B cell (primary cell): ENCODE measurements around the gene CDC42BPG. TPM values are rescaled to one million over a fixed set of nuclear protein-coding genes. Genes with fewer than 3 reads are reported as not detected.
A peak's percentile ranks its signal among the peaks of the same experiment; 100 is the strongest.

Experiments used
- ATAC-seq: fragments of 200-7000 bp; cut with Tn5 transposase; one replicate; pipeline ENCODE4 v1.10.0; 2021; ENCODE audit warnings: low read depth, mild to moderate bottlenecking, moderate number of reproducible peaks, moderate library complexity
- CTCF ChIA-PET: fragments of 350-600 bp; sonication (Branson Sonifier 250); formaldehyde crosslinking; loops from one replicate; lab custom pipeline; 2021; ENCODE audit warnings: antibody characterized with exemption, inconsistent platforms; lab: Charles Lee
- POLR2A ChIA-PET: fragments of 350-600 bp; sonication (Branson Sonifier 250); formaldehyde crosslinking; loops from one replicate; lab custom pipeline; 2021; ENCODE audit warnings: antibody characterized with exemption; lab: Charles Lee
- DNase-seq: peaks from one replicate; pipeline ENCODE4 v3.0.0; 2013
- H2AFZ ChIP-seq: 2 replicates; pipeline ENCODE4 v1.6.1; 2012; ENCODE audit warnings: mild to moderate bottlenecking, low read depth, low read length; ENCODE audit not compliant: insufficient read depth, poor library complexity, severe bottlenecking
- H3K27ac ChIP-seq, 2 donors: 1 replicate in 1 of 2; 2 replicates in 1 of 2; pipeline ENCODE4 v1.5.1; 2012 to 2013; ENCODE audit warnings: low read length in 2 of 2, mild to moderate bottlenecking in 2 of 2, moderate library complexity in 1 of 2
- H3K27me3 ChIP-seq, 4 experiments: fragments of 200-600 bp in 1 of 4; sonication (generic) in 1 of 4; replicated peaks in 1 of 4; 1 replicate in 2 of 4; 2 replicates in 2 of 4; pipeline versions ENCODE4 v1.6.1 to v1.7.0; 2013 to 2016; ENCODE audit warnings: low read length in 3 of 4, mild to moderate bottlenecking in 2 of 4, mixed read lengths in 1 of 4, moderate library complexity in 1 of 4; ENCODE audit not compliant: insufficient read depth in 4 of 4, control insufficient read depth in 3 of 4; ENCODE audit errors: control extremely low read depth in 1 of 4
- H3K36me3 ChIP-seq, 2 experiments: replicated peaks in 1 of 2; 1 replicate in 1 of 2; 2 replicates in 1 of 2; pipeline versions ENCODE4 v1.6.1 to v1.7.1; 2013; ENCODE audit warnings: low read length in 1 of 2; ENCODE audit not compliant: insufficient read depth in 2 of 2, control insufficient read depth in 1 of 2; ENCODE audit errors: control extremely low read depth in 1 of 2, extremely low read depth in 1 of 2
- H3K4me1 ChIP-seq, 2 donors: fragments of 200-600 bp in 1 of 2; sonication (generic) in 1 of 2; 1 replicate in 1 of 2; 2 replicates in 1 of 2; pipeline versions ENCODE4 v1.5.1 to v1.6.1; 2013 to 2017; ENCODE audit warnings: low read length in 2 of 2; ENCODE audit not compliant: control insufficient read depth in 2 of 2, insufficient read depth in 2 of 2
- H3K4me2 ChIP-seq: replicated peaks from 2 replicates; pipeline ENCODE3; 2012; ENCODE audit warnings: mild to moderate bottlenecking, low read depth, low read length; ENCODE audit not compliant: poor library complexity, severe bottlenecking
- H3K4me3 ChIP-seq, 5 experiments: fragments of 200-600 bp in 1 of 5; sonication (generic) in 1 of 5; 1 replicate in 3 of 5; 2 replicates in 2 of 5; pipeline versions ENCODE4 v1.5.1 to v1.7.0; 2011 to 2016; ENCODE audit warnings: low read length in 4 of 5, mild to moderate bottlenecking in 4 of 5, low read depth in 2 of 5, control low read depth in 1 of 5, moderate library complexity in 1 of 5; ENCODE audit not compliant: insufficient read depth in 1 of 5; ENCODE audit errors: control extremely low read depth in 1 of 5, extremely low read depth in 1 of 5
- H3K79me2 ChIP-seq: fragments of 200-600 bp; sonication (generic); one replicate; pipeline ENCODE4 v1.6.0; 2016; ENCODE audit warnings: low read length; ENCODE audit not compliant: control insufficient read depth, insufficient read depth
- H3K9ac ChIP-seq: fragments of 200-600 bp; sonication (generic); 2 replicates; pipeline ENCODE4 v1.6.1; 2017; ENCODE audit warnings: mild to moderate bottlenecking, low read length, moderate library complexity
- H3K9me3 ChIP-seq, 3 donors: one replicate each; pipeline versions ENCODE4 v1.6.1 to v1.7.1; 2013; ENCODE audit warnings: low read length in 2 of 3; ENCODE audit not compliant: control insufficient read depth in 2 of 3, insufficient read depth in 1 of 3; ENCODE audit errors: control extremely low read depth in 1 of 3
- H4K20me1 ChIP-seq: 2 replicates; pipeline ENCODE4 v1.6.0; 2012; ENCODE audit warnings: mild to moderate bottlenecking, low read length; ENCODE audit not compliant: insufficient read depth, control insufficient read depth, poor library complexity, severe bottlenecking
- H3K27ac Mint-ChIP-seq: one replicate; pipeline ENCODE4 v1.8.0; 2021; ENCODE audit warnings: mixed read lengths
- H3K27me3 Mint-ChIP-seq: one replicate; pipeline ENCODE4 v1.8.0; 2021; ENCODE audit warnings: mixed read lengths
- H3K4me1 Mint-ChIP-seq: one replicate; pipeline ENCODE4 v1.8.0; 2021; ENCODE audit warnings: mixed read lengths
- H3K4me3 Mint-ChIP-seq: one replicate; pipeline ENCODE4 v1.8.0; 2021; ENCODE audit warnings: mixed read lengths
- H3K9me3 Mint-ChIP-seq: one replicate; pipeline ENCODE4 v1.8.0; 2022; ENCODE audit warnings: mixed read lengths; ENCODE audit not compliant: insufficient read depth
- CTCF ChIP-seq: fragments of 200-600 bp; IDR thresholded peaks from one replicate; pipeline ENCODE4 v1.8.0; 2022; ENCODE audit warnings: antibody characterized with exemption, mild to moderate bottlenecking
- EZH2 ChIP-seq: IDR thresholded peaks from 2 replicates; pipeline ENCODE4 v1.6.1; 2012; ENCODE audit warnings: borderline replicate concordance, low read depth, mild to moderate bottlenecking, moderate library complexity, low read length; ENCODE audit not compliant: insufficient read depth, poor library complexity, severe bottlenecking
- WGBS: methylation state at CpG from one replicate; pipeline ENCODE4 v1.1.5; 2013; ENCODE audit warnings: missing lambda C conversion rate; ENCODE audit not compliant: insufficient coverage; 5-methylcytosine and 5-hydroxymethylcytosine counted together
- intact Hi-C: fragments of 100-400 bp; cut with micrococcal nuclease; formaldehyde crosslinking; loops from one replicate; pipeline ENCODE4 v1.10.0; 2022
- polyA plus RNA-seq: library from polyadenylated mRNA; depleted of rRNA; stranded (reverse); fragments of >200 nt; gene quantifications from 2 replicates; pipeline ENCODE4 v1.2.3, GENCODE V29; 2012
- total RNA-seq, 2 donors: library from RNA; stranded (reverse); fragments of 120-200 nt in 1 of 2; gene quantifications; 1 replicate in 1 of 2; 2 replicates in 1 of 2; pipeline versions ENCODE4 v1.2.3 to v1.2.4, GENCODE V29; 2013 to 2022

The CDC42BPG gene
- total and polyA plus RNA-seq, 2 donors (not counting 1 experiment from before 2014, with no cell fraction given): 3.7 to 8.7 TPM

- whole genome bisulfite sequencing: 32% methylated on average over 15 of the region's 19 CpGs
- Mint-ChIP-seq H3K27ac (peak overlapping the region; percentile 95), H3K4me3 (peak overlapping the region; percentile 81), H3K27me3 (no peaks in the 10 kb centered on the region), H3K9me3 (no peaks in the 10 kb centered on the region), H3K4me1 (peaks cover 84% of the 10 kb centered on the region)
- peak; percentile 72 for DNase-seq
- POLR2A ChIA-PET: interaction anchor here (0.8 to 3.0 kb wide), 10 partner anchors 8 to 138 kb away, joined by 3 to 20 read pairs (median 4); partner anchors contain the start of genes ATG2A, BATF2, EHD1 and RASGRP2
- CTCF ChIA-PET: interaction anchor here (0.6 to 29.2 kb wide), 5 partner anchors 8 to 651 kb away, joined by 3 to 1254 read pairs (median 19); partner anchors contain the start of genes CDC42BPG and EHD1
- Histone ChIP-seq H3K27ac (peak overlapping the region; percentile 72 to 86), H3K27me3 (no peaks in the 10 kb centered on the region), H3K9me3 (peaks cover 0 to 4% (median 0%) of the 10 kb centered on the region in 3 donors), H2AFZ (no peak overlapping the region), H4K20me1 (peaks cover 24% of the 10 kb centered on the region), H3K9ac (peak overlapping the region; percentile 51), H3K4me1 (peaks cover 97 to 100% of the 10 kb centered on the region in 2 donors), H3K4me2 (peak overlapping the region; percentile 76), H3K4me3 (peak overlapping the region in 4 of 5 experiments; percentile 7 to 43 (median 17)), H3K36me3 (peaks cover 0 to 63% of the 10 kb centered on the region in 2 experiments), H3K79me2 (peaks cover 95% of the 10 kb centered on the region)
- no peak for TF ChIP-seq EZH2
- TF ChIP-seq CTCF: no peak
- ATAC-seq: peak; percentile 57
- intact Hi-C loops: loop anchor here (1.0 kb wide), 1 partner anchor 7 kb away; no protein-coding TSS in a partner anchor
These were observed 14.2 kb upstream of the CDC42BPG start for GRCh38 chr11:64858467-64859263.
